ENCODE measurements around the gene PDIA5. TPM values are rescaled to one million over a fixed set of nuclear protein-coding genes. Genes with fewer than 3 reads are reported as not detected.

Gene PDIA5
- total and polyA plus RNA-seq, 2 of the 4 experiments (the other 2 are of a cell fraction): 19.4 to 42.0 TPM

- no peak overlapping the region for H2BK20ac ChIP-seq (ENCODE audit: low read depth, low read length)
- no peak overlapping the region for H4K8ac ChIP-seq (ENCODE audit: low read depth in 2 of 2, low read length in 2 of 2)
- H3K9ac ChIP-seq (ENCODE audit: low read depth, low read length): no peak overlapping the region
- H3K4me2 ChIP-seq (ENCODE audit: low read depth, low read length): peak overlapping the region; percentile 41
- H2AK5ac ChIP-seq (ENCODE audit: low read depth, low read length): no peak overlapping the region
- peak overlapping the region; percentile 28 for H2AK9ac ChIP-seq (replicated peaks; ENCODE audit: low read depth, low read length, poor library complexity)
- H3K18ac ChIP-seq (ENCODE audit: low read depth, low read length): no peak overlapping the region
- peak overlapping the region; percentile 85 for H2AFZ ChIP-seq (replicated peaks; ENCODE audit: low read length, poor library complexity)
- in situ Hi-C loops (cut with MboI; ENCODE audit: low sequenced_read_pairs) (loop anchor here (10.0 kb wide), 1 partner anchor 84 kb away; no protein-coding TSS in a partner anchor), dilution Hi-C loops (cut with HindIII; ENCODE audit: low sequenced_read_pairs, unreplicated experiment) (no loop called here), intact Hi-C loops (cut with micrococcal nuclease) (loop anchor here (1.0 to 10.0 kb wide), 6 partner anchors 85 to 1481 kb away; partner anchors contain the start of genes DTX3L, PARP14, PARP9 and POLQ)
- no peak overlapping the region for H3K14ac ChIP-seq (replicated peaks; ENCODE audit: low read depth, low read length)
- H4K5ac ChIP-seq (ENCODE audit: low read depth, low read length): no peak overlapping the region
- POLR2A ChIA-PET (ENCODE audit: unreplicated experiment): no interaction called here
- no peaks in the 10 kb centered on the region for H3K79me1 ChIP-seq (ENCODE audit: low read depth in 1 of 2, low read length in 2 of 2)
- peak overlapping the region; percentile 63; the same call in 1 of the 2 replicates for H3K23ac ChIP-seq (ENCODE audit: low read depth, low read length)
- no TSS peak for BruUV-seq (replicated peaks)
- H3K27ac ChIP-seq (ENCODE audit: insufficient read depth, low read length): no peak overlapping the region
- peaks cover 5% of the 10 kb centered on the region; the same call in 1 of the 2 replicates for H3K4me1 ChIP-seq (ENCODE audit: control insufficient read depth, insufficient read depth, low read length)
- 0% methylated on average over 10 of the region's 21 CpGs; no CpG with 5 or more reads in 1 of the 2 experiments for WGBS, 2 experiments (ENCODE audit: extremely low coverage in 2 of 2, insufficient read length in 1 of 2)
- no peak overlapping the region for H3K56ac ChIP-seq (ENCODE audit: extremely low read depth, insufficient read depth, low read length)
- no peak for TF ChIP-seq BHLHE40 (IDR thresholded peaks at IDR 0.05; ENCODE audit: low read depth, low read length)
- no peak for TF ChIP-seq RFX5 (IDR thresholded peaks at IDR 0.05; ENCODE audit: low read depth, low read length)
- TF ChIP-seq CTCF (conservative IDR thresholded peaks at IDR 0.05; ENCODE audit: low read depth, low read length): peak; percentile 65
- TF ChIP-seq SMC3 (IDR thresholded peaks at IDR 0.05; ENCODE audit: low read depth, low read length): peak; percentile 69
- no peak for TF ChIP-seq MXI1 (IDR thresholded peaks at IDR 0.05; ENCODE audit: borderline replicate concordance, low read depth, low read length)
- peak; percentile 73 for TF ChIP-seq RAD21 (IDR thresholded peaks at IDR 0.05; ENCODE audit: low read length)
- TF ChIP-seq NFE2L2 (IDR thresholded peaks at IDR 0.05; ENCODE audit: low read depth, low read length): no peak
- TF ChIP-seq ELK1 (IDR thresholded peaks at IDR 0.05; ENCODE audit: borderline replicate concordance, low read depth, low read length): no peak
- H3K4me3 ChIP-seq (ENCODE audit: insufficient read depth, low read depth, low read length): peak overlapping the region; percentile 24
- no peak overlapping the region for H4K91ac ChIP-seq (ENCODE audit: insufficient read depth, low read depth, low read length)
- 0 out of 2 replicates have a peak, but pooled peaks cover 3% of the 10 kb centered on the region for H4K20me1 ChIP-seq (ENCODE audit: insufficient read depth, low read length)
- CTCF ChIA-PET: interaction anchor here (0.5 to 1.5 kb wide), 4 partner anchors 10 to 514 kb away, joined by 3 to 5 read pairs (median 4); partner anchors contain the start of gene KPNA1
- DNase-seq (peak; percentile 72), ATAC-seq (ENCODE audit: low read depth) (peak; percentile 79)
- no peaks in the 10 kb centered on the region for H3K9me1 ChIP-seq (ENCODE audit: insufficient read depth, low read length)
- H3K27me3 ChIP-seq (ENCODE audit: control insufficient read depth, insufficient read depth, low read length): peaks cover 87% of the 10 kb centered on the region
- H2BK15ac ChIP-seq (ENCODE audit: low read depth, low read length): no peak overlapping the region
- H3K4ac ChIP-seq (ENCODE audit: low read depth, low read length): no peak overlapping the region
- 0 out of 2 replicates have a peak, but pooled peaks cover 2% of the 10 kb centered on the region for H3K9me3 ChIP-seq (ENCODE audit: control insufficient read depth, insufficient read depth, low read length)
- no peak overlapping the region for H2BK5ac ChIP-seq (ENCODE audit: low read depth, low read length, poor library complexity, severe bottlenecking)
- no peak overlapping the region for H2BK120ac ChIP-seq (ENCODE audit: low read depth, low read length)
- H3K36me3 ChIP-seq (ENCODE audit: control insufficient read depth, insufficient read depth, low read length): no peaks in the 10 kb centered on the region
These were observed 38.5 kb upstream of the PDIA5 start for GRCh38 chr3:123028233-123028828.
